GM18511 (cell line): Measurements from ENCODE around the gene KDM4B.

Experiments
- ATAC-seq: cut with Tn5 transposase; IDR thresholded peaks from one replicate; pipeline ENCODE4 v1.9.1; 2021; ENCODE audit warnings: mild to moderate bottlenecking, moderate library complexity; ENCODE audit not compliant: unreplicated experiment

The KDM4B gene

DNA sequence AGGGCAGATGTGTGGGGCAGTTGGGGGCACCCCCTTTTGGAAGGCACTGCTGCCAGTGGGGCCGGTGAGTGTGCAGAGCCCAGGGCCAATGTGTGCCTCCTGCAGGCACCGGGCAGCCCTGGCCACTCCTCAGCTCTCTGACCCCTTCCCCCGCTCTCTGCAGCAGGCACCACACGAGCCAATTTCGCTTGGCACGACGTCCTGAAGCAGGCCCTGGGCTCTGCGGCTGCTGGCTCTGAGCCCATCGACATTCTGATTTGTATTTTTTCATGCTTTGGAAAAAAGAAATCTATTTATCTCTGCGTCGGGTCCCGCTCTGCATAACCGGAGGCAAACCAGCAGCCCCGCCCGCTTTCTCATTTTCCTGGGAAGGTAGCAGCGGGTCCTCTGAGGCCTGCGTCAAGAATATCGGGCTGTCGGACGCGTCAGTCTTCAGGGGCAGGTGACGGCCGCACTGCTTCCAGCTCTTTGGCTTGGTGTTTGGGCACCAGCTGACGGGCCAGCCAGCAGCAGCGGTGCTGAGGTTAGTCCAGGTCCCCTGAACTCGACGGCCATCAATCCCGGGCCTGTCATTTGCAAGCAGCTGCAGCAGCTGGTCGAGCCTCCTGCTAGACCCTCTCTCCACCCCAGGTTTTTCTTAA is 134.3 kb downstream of the KDM4B start:
- ATAC-seq, result no peak

DNA sequence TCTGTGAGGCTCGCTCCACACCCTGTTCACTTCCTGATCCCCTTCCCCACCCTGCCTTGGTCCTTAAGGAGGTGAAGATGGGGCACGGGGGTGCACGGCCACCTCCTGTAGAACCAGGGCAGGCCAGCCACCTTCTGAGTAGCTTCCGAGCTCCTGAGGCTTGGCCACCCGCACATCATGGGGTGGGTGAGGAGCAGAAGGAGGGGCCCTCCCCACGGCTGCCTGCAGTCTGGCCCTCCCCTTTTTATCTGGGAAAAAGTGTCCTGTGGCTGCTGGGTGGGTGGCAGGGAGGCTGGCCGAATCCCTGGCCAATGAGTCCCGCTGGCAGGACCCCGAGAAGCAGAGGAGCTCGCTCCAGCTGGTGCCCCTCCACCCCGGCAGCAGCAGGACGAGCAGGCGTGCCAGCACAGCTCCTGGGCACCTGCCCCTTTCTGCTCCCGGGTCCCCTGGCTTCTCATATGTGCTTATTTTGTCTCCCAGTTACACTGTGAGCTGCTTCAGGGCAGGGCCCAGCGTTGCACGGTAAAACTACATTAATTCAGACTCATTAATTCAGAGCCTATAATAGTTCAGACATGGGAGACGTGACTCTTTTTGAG is 135.0 kb downstream of the KDM4B start:
- ATAC-seq, result no peak

DNA sequence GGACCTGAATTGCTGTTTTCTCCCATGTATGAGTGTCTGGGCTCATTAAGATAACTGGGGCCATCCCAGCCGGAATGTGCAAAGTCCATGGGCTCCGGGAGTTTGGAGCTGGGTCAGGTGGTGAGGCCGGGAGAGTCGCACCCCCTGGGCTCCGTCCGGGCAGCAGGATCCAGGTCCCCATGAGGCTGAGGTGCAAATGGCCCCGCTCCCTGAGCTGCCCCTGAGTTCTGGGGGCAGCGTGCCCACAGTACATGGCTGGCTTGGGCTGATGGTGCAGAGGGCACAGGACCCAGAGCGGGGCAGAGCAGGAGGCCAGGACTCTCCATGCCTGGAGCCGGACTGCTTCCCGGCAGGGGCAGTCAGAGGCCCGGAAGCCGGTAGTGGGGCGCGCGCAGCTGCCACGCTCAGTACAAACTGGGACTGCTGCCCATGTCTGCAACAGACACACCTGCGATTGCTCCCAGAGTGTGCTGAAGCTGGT is 136.0 kb downstream of the KDM4B start:
- no peak for ATAC-seq

DNA sequence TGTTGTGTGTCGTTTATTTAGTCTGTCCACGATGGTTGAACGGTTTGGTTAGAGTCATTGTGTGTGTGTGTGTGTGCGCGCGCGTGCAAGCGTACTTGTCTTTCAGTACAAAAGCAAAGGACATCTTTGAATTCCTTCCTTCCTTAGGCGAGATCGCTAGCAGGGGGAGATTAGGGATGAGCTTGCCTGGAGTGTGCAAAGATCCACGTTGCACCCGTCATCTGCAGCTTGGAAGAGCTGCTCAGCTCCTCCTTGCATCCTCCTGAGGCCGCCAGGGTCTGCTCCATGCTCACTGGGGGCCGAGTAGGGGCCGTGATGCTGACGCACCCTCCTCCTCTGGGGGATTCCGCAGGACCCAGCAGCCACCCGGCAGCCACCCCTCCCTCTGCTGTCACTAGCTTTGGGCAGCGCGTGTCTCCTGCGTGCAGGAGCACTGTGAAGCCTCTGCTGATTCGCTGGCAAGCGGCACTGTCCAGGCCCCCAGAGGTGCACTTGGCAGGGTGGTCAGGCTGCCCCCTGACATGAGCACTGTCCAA is 137.3 kb downstream of the KDM4B start:
- ATAC-seq, result no peak

DNA sequence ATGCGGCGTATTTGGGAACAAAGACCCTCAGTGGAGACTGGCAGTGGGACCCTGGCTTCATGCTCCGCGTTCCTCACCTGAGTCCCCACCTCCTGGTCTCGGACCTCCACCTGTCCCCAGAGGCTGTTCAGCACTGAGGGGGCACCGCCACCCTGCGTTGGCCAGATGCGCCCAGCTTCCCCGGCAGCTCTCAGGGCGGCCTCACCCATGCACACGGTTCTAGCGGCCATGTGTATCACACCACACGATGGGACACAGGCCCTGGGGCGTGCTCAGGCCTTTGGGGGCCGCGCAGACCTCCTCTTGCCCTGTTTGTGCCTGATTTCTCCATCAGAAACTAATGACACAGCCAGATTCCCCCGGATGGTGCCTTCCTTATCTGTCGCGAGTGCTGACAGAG is 138.1 kb downstream of the KDM4B start:
- no peak for ATAC-seq

DNA sequence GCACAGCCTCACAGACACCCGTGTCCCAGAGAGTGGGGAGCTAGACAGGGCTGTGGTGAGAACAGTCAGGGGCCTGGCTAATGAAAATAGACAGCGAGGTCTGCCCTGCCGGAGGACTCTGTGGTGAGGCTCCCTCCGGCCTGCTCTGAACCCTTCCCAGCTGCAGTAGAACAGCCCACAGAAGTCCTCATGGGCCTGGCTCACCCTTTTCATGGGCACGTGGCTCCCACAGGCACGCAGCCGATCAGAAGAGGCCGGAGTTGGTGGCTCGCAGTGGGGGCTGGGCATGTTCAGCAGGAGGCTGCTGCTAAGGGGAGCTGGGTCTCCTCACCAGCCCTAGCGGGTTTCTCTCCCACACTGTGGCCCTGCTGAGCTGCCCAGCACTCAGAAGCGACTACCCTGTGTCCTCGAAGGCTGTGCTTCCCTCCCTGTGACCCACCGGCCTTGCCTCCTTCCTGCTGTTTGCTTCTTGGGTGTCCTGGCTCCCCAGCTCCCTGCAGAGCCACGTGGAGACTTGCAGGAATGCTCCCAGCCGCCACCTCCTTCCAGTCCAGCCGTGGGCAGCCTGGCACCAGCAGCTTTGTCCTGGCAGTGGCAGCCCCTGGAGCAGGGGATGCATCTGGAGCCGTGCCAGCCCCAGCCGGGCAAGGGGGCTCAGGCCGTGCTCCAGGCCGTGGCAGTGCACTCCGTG is 138.7 kb downstream of the KDM4B start:
- no peak for ATAC-seq

DNA sequence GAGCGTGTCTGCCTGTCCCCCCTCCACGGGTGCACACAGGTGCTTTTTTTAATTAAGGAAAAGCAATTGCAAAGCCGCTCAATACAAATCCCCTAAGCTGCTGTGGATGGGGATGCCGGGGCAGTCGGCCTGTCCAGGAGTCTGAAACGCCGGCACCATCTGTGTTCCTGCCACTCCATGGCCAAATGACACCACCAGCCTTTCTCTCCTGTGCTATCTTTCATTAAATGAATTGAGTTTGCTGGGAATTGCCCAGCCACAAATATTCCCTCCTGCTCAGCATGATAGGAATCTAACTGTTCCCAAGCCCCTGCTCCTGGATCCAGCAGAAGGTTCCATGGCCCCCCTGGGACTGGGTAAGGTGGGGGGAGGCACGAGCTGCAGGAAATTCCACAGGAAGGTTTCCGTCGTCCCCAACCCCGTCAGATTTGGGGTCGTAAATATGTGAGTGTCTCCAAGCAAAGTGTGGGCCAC is 139.2 kb downstream of the KDM4B start:
- ATAC-seq, result no peak

DNA sequence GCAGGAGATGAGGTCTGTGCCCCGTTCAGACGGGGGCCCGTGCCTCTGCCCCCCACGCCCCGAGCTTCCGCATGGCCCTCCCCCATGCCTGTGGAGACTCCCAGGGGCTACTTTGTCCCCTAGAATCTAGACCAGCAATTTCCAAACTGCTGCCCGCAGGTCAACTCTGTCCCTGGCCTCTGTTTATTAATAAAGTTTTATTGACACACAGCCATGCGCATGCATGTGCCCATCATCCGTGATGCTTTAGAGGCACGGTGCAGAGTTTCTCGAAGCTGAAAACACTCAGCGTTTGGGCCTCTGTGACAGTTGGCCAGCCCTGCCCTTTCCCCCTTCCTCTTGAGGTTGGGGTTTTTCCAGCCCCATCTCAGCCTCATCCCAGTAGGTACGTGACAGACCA is 140.0 kb downstream of the KDM4B start:
- no peak for ATAC-seq

DNA sequence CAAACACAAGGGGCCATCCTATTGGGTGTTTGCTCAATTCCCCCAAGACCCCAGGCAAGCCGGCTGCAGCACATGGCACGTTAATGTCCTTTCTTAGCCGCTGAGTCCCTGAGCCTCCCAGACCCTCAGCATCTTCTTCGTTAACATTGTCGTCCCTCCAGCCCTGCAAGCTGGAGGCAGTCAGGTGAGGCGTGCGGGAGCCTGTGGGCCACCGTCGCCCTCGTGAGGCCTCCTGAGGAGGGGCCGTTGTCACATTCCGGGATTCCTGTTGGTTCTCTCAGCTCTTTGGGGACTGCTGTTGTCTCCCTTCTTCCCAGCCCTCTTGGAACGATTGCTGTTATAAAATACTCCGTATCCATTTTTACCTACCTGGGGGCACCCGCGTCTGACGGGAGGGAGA is 140.6 kb downstream of the KDM4B start:
- no peak for ATAC-seq

DNA sequence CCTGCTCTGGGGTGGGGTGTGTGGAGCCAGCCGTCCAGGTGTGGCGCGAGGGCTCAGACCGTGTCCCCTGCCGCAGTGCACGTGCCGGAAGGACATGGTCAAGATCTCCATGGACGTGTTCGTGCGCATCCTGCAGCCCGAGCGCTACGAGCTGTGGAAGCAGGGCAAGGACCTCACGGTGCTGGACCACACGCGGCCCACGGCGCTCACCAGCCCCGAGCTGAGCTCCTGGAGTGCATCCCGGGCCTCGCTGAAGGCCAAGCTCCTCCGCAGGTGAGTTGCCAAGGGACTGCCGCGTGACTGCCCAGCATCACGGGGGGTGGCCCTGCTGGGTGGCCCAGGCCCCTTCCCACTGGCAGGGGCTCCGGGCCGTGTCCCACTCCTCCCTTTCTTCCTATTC is 141.6 kb downstream of the KDM4B start:
- ATAC-seq, result no peak

DNA sequence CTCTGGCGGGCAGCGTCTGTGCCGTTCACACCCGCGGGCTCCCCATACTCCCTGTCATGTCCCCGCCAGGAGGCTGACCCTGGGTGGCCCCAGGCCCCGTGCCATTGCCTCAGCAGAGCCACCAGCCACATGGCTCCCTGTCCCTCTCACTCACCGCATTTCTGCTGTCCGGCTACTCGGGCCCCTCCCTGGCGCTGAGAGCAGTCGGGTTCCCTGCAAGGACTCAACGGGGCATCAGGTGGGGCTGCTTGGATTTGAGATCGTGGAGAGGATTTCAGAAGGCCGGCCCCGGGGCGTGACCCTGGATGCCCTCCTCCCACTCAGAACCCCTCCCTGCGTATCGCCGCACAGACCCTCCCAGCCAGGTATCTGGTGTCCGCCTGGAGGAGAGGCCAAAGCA is 142.1 kb downstream of the KDM4B start:
- no peak for ATAC-seq

DNA sequence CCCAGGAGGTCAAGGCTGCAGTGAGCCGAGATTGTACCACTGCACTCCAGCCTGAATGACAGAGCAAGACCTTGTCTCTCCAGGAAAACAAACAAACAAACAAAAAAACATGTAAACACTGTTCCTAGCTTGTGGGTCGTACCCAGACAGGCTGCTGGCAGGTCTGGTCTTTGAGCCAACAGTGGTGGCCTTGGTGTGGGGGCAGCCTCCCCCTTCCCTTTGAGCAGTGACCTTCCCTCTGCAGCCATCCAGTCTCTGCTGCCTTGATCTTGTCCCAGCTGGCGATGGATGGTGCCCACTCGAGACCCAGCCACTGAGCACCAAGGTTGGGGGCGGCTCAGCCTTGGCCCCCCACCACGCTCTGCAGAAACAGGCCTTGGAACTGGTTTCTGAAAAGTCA is 143.3 kb downstream of the KDM4B start:
- no peak for ATAC-seq

DNA sequence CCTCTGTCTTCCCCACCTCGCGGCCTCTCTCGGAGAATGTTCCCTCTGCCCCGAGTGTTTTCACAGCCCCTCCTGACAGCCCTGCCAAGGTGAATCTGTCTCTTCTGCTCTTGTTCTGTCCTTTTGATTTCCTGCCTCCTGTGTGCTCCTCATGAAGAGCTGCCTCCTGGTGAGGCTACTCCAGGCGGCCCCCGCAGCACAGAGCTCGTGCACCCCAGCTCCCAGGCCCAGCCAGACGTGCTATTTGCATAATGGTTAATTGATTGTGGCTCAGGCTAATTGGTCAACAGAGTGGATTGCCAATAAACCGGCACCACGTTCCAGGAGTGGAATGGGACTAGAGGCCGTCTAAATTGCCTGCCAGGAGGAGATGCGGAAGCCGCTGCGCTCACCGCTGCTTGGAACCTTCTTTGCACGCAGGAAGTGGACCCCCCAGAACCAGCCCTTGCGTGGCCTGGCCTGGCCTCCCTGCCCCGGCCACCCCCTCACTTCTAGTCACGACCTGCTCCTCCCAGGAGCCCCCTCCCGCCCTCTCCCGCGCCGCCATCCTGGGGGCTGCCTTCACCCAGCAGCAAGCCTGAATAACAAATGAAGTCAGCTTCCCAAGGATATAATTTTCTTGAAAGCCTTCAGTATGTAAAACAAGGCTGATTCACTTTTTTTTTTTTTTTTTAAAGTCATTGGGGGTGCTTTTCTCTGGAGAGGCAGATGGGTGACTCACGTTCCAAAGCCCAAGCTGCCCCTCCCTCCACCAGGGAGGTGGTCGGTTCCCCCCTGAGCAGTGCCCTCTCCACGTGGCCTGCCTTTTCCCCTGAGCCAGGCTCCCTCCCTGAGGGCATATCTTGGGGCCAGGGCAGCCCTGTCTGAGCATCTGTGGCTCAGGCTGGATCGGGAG is 144.0 kb downstream of the KDM4B start:
- no peak for ATAC-seq

DNA sequence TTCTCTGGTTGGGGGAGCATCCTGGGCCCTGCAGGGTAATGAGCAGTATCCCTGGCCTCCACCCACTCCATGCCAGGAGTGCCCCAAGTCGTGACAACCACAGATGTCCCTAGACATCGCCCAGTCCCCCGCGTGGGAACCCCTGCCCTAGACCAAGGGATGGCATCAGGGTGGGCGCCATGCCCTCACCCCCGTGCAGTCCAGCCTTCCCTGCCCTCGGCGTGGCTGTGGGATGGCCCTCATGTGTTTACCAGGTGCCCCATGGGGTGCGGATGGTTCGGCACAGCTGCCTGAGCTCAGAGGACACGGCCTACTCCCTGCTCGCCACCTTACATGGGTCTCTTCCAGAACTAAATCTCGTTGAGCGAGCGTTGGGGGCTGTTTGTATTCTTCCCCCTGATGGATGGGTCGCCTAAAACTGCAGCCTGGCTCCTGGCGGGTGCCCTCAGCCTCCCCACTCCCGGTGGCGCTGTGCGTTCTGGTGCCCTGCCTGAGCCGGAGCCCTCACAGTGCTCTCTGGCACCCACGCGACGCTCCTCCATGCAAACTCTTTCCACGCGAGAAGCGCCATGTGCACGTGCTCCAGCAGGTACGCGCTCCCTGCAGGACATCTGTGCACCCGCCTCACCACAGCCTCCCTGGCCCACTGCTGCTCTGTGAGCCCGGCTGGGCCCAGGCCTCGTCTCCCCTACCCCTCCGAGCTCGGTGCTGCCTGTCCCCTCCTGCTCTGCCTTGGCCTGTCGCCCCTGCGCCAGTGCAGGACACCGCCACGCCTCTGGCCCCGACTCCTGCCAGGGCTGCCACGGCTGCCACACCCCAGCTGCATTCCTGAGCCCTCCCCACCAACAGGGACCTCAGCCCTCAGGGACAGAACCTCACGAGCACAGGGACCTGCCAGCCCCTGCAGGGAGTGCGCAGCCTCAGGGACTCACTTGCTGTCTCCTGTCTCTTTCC is 145.0 kb downstream of the KDM4B start:
- ATAC-seq, result no peak

DNA sequence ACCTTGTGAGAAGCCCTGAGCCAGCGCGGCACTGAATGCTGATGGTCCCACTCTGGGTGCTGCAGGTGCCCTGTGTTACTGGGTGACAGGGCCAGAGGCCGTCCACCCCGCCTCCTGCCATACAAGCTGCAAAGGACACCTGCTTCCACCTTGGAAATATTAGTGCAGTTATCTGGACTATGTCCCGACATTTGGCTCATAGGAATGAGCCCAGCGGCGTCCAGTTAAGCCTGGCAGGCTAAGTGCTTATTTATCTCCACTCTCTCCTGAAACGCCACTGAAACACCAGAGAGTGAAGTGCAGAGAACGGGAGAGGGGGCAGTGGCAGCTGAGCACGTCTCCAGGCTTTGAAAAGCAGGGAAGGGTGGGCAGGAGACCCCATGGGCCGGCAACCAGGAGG is 145.8 kb downstream of the KDM4B start:
- ATAC-seq, result no peak

DNA sequence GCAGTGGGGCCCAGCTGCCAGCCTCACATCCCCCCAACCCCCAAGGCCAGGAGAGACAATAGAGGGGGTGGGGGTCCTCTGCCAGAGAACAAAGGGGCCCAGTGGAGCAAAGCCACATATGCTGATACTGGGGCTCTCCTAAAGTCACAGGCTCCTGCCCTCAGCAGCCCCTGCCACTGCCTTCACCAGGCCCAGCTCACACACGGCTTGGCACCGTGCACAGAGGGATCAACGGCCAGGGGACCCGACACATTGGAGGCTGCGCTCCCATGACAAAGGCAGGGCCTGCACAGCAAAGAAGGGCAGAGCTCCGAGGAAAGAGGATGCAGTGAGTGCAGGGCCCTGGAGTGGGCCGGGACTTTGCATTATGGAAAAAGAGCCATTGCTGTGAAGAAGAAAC is 146.4 kb downstream of the KDM4B start:
- ATAC-seq, result no peak

DNA sequence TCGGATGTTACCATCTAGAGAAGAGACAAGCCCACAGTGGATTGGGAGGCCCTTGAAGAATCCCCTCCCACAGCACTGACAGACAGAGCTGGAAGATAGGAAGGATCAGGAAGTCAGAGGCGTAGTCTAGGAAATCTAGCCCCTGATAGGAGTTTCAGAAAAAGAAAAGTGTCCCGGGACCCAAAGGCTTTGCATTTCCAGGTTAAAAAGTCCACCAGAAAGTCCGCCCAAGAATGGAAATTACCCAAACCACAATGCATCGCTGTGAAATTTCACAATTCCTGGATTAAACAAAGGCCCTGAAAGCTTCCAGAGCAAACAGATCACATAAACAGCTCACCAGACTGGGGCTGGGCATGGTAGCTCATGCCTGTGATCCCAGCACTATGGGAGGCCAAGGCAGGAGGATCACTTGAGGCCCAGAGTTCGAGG is 146.9 kb downstream of the KDM4B start:
- no peak for ATAC-seq

DNA sequence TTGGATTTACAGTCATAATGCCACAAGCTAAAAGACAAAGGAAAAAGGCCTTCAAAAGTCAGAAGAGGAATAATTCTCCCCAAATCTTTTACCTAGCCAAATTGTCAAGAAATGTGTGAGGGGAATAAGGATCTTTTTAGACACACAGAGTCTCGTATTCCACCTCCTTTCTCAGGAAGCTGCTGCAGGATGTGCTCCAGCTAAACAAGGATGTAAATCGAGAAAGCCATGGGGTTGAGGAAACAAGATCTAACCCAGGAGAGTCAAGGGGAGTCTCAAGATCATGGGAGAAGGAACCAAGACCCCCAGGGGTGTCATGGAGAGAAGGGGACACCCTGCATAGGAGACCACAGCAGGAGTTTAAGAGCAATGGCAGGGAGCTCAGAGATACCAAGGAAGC is 147.4 kb downstream of the KDM4B start:
- no peak for ATAC-seq

DNA sequence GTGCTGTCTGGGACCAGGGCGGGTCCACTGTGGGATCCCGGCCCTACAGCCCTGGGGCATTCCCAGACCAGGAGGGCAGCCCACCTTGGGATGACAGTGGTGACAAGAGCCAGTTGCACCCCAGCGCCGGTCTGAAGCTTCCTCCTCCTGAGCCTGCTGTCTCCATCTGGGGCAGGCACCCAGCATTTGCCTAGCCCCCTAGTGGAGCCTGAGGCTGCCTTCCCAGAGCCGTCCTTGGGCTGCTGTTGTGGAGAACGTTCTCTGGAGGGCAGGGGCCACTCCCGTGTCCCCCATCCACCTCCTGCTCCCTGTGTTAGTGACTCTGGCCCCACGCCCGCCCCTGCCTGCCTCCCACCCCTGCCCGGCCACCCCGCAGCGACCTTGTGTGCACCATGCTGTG is 148.5 kb downstream of the KDM4B start:
- no peak for ATAC-seq

DNA sequence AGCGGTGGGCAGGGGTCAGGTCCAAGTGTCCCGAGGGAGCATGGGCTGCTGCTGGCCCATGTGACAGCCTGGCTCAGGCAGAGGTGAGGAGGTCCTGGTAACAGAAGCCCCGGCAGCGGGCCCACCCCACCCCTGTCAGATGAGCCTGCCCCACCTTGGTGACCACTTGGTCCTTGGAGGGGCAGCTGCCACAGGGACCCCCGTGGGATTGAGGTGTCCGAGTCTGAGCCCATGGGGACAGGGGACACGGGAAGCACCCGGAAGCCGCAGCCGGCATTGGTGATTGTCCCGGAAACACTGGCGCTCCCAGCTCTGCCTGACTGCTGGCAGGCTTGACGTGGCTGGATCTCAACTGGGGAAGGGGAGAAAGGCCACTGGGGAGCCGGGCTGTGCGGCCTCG is 149.1 kb downstream of the KDM4B start:
- no peak for ATAC-seq
